GM19043 (cell line): ENCODE measurements around the gene IGFN1.

ENCODE experiments used
- ATAC-seq: cut with Tn5 transposase; IDR thresholded peaks from one replicate; pipeline ENCODE4 v1.9.1; 2021; ENCODE audit warnings: low read depth; ENCODE audit not compliant: unreplicated experiment

Gene IGFN1

DNA sequence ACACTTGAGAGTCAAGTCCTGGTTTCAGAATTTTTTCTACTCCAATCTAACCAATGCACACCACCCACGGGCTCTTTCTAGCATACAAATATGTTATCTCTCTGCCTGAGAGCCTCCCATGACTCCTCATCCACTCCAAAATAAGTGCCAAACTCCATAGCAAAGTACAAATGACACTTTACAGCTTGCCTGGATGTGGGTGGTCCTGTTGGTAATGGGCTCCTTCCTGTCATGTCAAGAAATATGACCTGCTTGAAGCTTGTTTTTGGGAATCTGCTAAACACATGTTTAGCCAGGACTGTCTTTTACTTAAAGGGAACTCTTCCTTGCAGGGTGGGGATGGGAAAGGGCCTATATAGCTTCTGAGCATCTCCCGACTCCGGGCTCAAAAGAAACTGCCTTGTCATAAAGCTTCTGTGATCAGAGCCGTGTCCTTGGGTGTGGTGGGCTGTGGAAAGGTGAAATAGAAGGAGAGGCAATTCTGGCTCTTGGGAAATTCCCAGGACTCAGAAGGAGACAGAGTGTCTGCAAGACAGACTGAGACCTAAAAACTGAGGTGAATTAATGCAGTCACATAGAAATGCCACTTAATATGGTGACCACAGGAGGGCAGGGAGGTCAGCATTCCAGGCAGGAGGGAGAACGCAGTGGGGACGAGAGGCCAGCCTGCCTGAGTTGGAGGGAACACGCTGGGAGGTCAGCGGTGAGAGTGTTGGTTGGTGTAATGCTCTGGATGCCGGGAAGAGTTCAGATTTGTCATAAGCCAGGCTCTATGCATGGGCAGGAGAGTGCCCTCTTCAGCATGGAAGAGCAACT, 6.1 kb upstream of the IGFN1 start:
- ATAC-seq: no peak

DNA sequence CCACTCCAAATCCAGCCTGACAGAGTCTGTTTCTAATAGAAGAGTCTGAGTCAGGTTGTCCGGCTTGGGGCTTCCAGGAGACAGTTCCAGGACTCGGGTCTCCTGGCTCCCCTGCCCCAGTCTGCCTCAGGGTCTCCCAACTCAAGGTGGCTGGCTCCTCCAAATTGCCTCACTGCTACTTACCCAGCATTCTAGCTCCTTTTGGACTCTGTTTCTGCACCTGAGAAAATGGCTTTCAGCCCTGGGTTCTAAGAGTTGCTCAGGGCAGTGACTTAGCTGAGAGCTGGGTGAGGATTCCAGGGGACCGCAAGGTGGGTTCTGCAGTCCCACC, 5.5 kb upstream of the IGFN1 start:
- ATAC-seq: no peak

GRCh38 chr1:201185527-201186128, 5.0 kb upstream of the IGFN1 start:
- ATAC-seq: no peak

- ATAC-seq: no peak
These were observed 4.4 kb upstream of the IGFN1 start for GRCh38 chr1:201186192-201186591.

DNA sequence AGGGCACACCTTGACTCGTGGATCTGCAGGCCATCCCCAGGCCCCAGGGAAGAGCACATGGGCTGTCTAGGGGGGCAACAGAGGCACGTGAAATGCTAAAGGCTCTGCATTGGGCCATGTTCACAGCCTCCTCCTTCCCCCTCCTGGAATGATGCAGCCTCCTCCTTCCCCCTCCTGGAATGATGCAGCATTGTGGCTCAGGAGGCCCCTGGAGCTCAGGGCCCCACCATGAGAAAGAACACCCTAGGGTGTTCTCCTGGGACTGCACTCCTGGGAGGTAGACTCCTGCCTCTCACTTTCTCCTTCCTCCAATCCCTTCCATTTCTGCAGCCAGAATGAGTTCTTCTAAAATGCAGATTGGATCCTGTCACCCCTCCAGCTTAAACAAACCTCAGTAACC, 1.5 kb upstream of the IGFN1 start:
- no peak for ATAC-seq

DNA sequence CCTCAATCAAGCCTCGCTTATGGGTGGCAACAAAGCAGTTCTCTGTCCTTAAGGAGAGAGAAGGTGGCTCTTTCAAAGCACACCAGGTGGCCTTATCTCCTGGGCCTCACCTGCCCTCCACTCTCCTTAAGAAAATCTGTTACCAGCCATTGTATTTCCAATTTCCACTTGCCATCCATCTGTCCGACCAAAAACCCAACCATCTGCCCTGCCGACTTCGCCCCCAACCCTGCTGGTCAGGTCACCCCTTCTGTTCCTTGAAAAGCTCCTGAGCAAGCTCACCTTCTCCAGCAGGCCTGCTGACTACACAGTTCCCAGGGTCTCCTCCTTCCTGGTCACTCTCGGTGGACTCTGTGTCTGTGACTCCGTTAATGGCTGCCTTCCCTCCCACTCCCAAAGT, 619 bp upstream of the IGFN1 start:
- no peak for ATAC-seq

DNA sequence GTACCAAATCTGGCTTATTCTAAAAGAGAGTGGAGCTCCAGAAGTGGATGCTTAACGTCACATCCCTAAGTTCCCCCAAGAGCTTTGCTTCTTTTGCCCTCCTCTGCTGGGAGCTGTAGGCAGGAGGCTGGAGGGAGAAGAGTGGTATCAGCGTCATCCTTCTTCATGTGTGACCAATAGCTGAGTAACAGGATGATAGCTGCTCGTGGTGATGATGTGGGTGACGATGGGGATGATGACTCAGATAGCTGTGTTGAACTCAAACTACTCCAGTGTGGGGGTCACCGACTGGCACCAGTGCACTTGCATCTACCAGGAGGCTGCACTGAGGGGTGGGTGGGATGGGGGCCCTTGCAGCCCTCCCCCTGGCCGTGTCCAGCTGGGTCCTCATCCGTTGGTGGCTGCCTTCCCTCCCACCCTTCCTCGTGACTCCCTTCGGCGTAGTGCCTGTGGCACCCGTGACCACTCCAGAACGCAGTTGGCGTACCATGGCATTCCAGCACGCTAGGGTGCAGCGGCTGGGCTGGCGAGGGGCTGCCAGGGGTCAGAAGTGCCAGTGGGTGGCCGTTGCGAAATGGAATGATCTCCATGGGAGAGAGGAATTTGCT, 1.1 kb downstream of the IGFN1 start:
- ATAC-seq: no peak

GRCh38 chr1:201192261-201192788, 1.7 kb downstream of the IGFN1 start:
- ATAC-seq: no peak

DNA sequence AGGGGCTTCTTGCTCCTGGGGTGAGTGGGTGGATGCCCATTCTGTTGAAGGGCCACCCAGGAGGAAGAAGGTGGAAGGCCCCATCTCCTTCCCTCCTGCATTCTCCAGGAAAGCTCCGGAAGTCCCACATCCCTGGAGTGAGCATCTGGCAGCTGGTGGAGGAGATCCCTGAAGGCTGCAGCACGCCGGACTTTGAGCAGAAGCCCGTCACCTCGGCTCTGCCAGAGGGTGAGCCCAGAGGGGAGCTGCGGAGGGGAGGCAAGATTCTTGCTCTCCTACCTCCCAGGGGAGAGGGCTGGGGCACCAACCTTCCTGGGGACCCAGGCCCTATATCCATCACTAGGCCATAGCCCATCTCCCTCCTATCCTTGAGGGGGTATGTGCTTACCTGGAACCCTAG, 3.4 kb downstream of the IGFN1 start:
- ATAC-seq: no peak

- no peak for ATAC-seq
These were observed 8.0 kb downstream of the IGFN1 start for GRCh38 chr1:201198598-201198997.

DNA sequence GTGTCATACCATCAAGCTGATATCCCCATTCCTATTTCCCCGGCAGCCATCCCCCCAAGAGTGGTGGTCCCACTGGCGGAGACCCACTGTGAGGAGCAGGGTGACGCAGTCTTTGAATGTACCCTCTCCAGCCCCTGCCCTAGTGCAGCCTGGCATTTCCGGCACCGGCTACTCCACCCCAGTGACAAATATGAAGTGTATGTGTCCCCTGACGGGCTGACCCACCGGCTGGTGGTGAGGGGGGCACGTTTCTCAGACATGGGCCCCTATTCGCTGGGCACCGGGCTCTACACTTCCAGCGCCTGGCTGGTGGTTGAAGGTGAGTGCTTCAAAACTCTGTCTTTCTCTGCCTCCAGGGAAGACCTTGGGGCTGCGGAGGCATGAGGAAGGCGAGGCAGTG, 14.4 kb downstream of the IGFN1 start:
- ATAC-seq: no peak

DNA sequence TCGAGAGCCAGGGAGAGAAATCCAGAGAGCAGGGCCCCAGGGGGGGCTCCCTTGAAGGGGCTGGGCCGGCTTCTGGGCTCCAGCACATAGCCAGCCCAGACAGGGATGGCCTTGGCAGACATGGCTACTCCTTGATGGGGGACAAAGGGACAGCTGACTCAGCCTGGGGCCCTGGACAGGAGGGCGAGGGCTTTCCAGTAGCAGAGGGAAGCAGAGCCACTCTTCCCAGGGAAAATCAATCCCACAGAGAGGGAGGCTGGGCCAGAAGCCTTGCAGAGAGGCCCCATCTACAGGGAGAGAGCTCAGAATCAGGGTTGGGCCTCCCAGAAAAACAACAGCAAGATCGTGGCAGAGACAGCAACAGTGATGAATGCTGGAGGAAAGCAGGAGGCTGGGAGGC, 15.6 kb downstream of the IGFN1 start:
- ATAC-seq: no peak

GRCh38 chr1:201207046-201207445, 16.4 kb downstream of the IGFN1 start:
- ATAC-seq: no peak

- no peak for ATAC-seq
These were observed 17.6 kb downstream of the IGFN1 start for GRCh38 chr1:201208236-201208635.

DNA sequence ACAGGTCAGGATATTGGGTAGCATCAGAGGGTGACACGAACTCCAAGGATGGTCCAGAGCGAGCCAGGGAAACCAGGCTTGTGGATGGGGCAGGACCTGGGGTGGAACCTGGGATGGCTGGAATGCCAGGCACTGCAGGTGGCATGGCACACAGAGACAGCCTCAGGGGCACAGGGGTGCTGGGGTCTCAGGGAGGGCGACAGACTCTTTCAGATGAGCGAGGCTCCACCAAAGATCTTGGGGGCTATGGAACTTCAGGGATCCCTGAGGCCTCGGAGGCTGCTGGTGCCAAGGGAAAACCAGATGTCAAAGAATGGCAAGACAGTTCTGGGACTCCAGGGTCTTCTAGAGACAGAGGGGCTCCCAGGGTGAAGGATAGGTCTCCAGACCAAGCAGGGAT, 21.4 kb downstream of the IGFN1 start:
- no peak for ATAC-seq

- ATAC-seq: no peak
These were observed 21.9 kb downstream of the IGFN1 start for GRCh38 chr1:201212461-201213055.

GRCh38 chr1:201213106-201213770, 22.6 kb downstream of the IGFN1 start:
- no peak for ATAC-seq

- no peak for ATAC-seq
These were observed 23.3 kb downstream of the IGFN1 start for GRCh38 chr1:201213926-201214325.

DNA sequence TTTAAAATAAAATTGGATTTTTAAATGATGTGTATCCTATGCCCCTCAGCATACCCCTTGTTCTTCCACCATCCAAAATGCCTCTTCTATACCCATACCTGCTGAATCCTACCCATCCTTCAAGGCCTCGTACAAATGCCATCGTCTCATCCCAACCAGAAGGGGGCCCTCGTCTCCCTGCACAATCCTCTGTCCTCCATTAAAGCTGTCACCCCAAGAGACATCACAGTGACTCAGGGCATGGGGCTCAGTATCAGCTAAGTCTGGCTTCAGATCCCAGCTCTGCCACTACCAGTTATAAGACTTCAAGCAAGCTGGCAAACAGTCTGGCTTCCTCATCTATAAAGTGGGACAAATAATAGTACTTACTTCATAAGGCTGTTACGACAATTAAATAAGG, 23.8 kb downstream of the IGFN1 start:
- ATAC-seq: no peak

- no peak for ATAC-seq
These were observed 24.3 kb downstream of the IGFN1 start for GRCh38 chr1:201214886-201215285.
